ENCODE results near the gene ENAM.

ENAM gene

GRCh38 chr4:70628444-70628843, at the start of gene ENAM:
Gene ENAM (plus strand): TSS chr4:70628744. CDS start chr4:70629501, 757 bp downstream.
- Histone ChIP-seq H3K36me3 (ENCODE audit: control insufficient read depth, insufficient read depth, low read length) (no peaks in the 10 kb centered on the region), H3K4me3 (replicated peaks; ENCODE audit: low read depth, low read length) (no peak within 1 kb of the TSS), H3K27me3 (replicated peaks; ENCODE audit: control insufficient read depth, insufficient read depth, low read length) (no peaks in the 10 kb centered on the region)
- DNase-seq (ENCODE audit: extremely low read depth, insufficient read length): no peak
- no peak for TF ChIP-seq CTCF (IDR thresholded peaks at IDR 0.05; ENCODE audit: insufficient read depth, low read length, poor library complexity, severe bottlenecking)

DNA sequence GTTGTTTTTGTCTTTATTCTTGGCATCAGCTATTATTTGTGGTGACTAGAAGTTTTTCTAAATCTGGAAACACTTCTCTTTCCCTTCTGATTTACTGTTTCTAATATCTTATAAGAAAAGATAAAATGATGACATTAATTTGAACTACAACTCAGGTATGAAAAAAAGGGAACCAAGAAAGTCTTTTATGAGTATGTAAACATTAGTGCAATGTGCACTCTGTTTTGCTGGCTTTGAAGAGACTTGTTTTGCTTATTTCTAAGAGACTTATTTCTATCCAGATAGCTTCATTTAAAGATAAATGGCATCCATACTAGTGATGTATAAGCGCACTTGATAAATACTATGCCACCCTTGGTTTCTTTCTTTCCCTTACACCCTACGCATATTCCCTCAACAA, 46.6 kb upstream of the ENAM start:
- DNase-seq (ENCODE audit: extremely low read depth, insufficient read length): no peak
- no peak for TF ChIP-seq CTCF (IDR thresholded peaks at IDR 0.05; ENCODE audit: insufficient read depth, low read length, poor library complexity, severe bottlenecking)
- Histone ChIP-seq H3K4me3 (replicated peaks; ENCODE audit: low read depth, low read length) (no peak overlapping the region), H3K36me3 (ENCODE audit: control insufficient read depth, insufficient read depth, low read length) (no peaks in the 10 kb centered on the region), H3K27me3 (replicated peaks; ENCODE audit: control insufficient read depth, insufficient read depth, low read length) (no peaks in the 10 kb centered on the region)

DNA sequence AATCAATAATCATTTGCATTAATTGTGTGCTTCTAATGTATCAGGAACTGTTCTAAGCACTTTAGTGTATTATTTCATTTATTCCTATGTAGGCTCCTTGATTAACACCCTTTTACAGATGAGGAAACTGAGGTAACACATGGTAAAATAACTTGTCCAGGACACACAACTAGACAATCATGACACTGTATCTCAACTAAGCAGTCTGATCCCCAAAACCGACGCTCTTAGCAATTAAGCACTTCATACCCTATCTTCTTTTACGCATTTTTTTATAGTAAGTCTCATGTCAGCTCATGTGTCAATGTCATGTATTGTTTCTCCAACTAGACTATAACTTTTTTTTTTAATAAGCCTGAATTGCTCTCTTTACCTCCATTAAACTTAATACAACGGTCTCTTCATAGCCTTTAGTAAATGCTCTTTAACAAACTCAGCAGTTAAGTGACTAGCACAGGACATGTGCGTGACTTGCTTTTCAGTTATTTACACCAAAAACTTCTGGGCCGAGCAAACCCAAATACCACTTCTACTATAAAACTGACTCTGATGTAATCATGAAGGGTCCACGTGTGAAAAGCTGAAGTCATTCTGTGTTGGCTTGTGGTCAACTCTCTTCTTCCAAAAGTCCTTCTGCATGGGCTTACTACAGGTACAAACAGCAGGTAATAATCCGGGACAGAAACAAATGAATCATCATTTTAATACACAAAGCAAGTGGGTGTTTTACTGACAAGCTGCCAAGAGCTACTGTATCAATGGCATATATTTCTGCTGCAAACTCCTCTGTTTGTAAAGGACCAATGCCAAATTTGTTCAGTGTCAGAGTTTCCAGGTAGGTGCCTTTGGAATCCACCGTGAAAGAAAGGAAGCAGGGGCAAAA, 44.4 kb upstream of the ENAM start:
- Histone ChIP-seq H3K27me3 (replicated peaks; ENCODE audit: control insufficient read depth, insufficient read depth, low read length) (no peaks in the 10 kb centered on the region), H3K4me3 (replicated peaks; ENCODE audit: low read depth, low read length) (no peak overlapping the region), H3K36me3 (ENCODE audit: control insufficient read depth, insufficient read depth, low read length) (no peaks in the 10 kb centered on the region)
- no peak for DNase-seq (ENCODE audit: extremely low read depth, insufficient read length)
- TF ChIP-seq CTCF (IDR thresholded peaks at IDR 0.05; ENCODE audit: insufficient read depth, low read length, poor library complexity, severe bottlenecking): no peak

DNA sequence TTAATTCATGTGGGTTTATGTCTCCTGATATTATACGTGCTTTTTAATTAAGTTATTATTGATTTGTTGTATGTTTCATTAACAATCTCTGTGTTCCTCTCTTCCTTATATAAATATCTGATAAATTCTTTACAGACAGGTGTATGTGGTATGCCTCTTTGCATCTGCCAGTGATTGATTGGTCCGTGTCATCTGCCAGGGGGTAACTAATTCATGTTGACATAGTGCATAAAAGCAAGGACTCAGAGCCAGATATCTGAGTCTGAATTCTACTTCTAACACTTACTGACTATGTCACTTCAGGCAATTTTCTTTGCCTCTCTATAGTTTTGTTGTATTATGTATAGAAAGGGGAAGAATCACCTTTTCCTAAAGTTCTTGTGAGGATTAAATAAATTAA, 41.7 kb upstream of the ENAM start:
- no peak overlapping the region for H3K4me3 ChIP-seq (replicated peaks; ENCODE audit: low read depth, low read length)
- no peaks in the 10 kb centered on the region for H3K27me3 ChIP-seq (replicated peaks; ENCODE audit: control insufficient read depth, insufficient read depth, low read length)
- DNase-seq (ENCODE audit: extremely low read depth, insufficient read length): no peak
- no peaks in the 10 kb centered on the region for H3K36me3 ChIP-seq (ENCODE audit: control insufficient read depth, insufficient read depth, low read length)
- no peak for TF ChIP-seq CTCF (IDR thresholded peaks at IDR 0.05; ENCODE audit: insufficient read depth, low read length, poor library complexity, severe bottlenecking)

DNA sequence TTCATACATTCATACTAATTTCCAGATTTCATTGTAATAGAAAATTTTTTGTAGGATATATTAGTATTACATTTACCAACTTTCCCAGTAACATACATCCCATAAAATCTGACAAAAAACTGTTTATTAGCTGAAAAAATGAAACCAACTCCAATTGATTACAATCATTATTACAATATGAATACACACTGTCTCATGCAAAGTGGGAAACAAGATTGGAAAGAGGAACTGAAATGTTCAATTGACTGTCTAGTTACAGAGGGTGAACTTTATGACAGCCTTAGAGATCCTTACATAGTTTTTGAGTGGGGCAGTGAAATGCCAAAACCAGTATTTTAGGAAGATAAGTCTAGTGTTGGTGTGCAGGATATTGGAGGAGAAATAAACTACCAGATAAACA, 38.8 kb upstream of the ENAM start:
- Histone ChIP-seq H3K4me3 (replicated peaks; ENCODE audit: low read depth, low read length) (no peak overlapping the region), H3K36me3 (ENCODE audit: control insufficient read depth, insufficient read depth, low read length) (no peaks in the 10 kb centered on the region), H3K27me3 (replicated peaks; ENCODE audit: control insufficient read depth, insufficient read depth, low read length) (no peaks in the 10 kb centered on the region)
- TF ChIP-seq CTCF (IDR thresholded peaks at IDR 0.05; ENCODE audit: insufficient read depth, low read length, poor library complexity, severe bottlenecking): no peak
- DNase-seq (ENCODE audit: extremely low read depth, insufficient read length): peak; percentile 20

All from GM06990 (cell line).